Spleen (tissue), 11 donors: Measurements from ENCODE around the gene KRTAP13-3. TPM values are rescaled to one million over a fixed set of nuclear protein-coding genes. Genes with fewer than 3 reads are reported as not detected.

ENCODE experiments used
- DNase-seq: peaks from one replicate; pipeline ENCODE4 v3.0.0-alpha.2; 2020
- H3K27ac ChIP-seq, 8 donors: fragments of 200-600 bp; sonication (generic) in 7 of 8; 1 replicate in 4 of 8; 2 replicates in 4 of 8; pipeline versions ENCODE4 v1.5.0 to v1.8.0; 2016 to 2021; ENCODE audit warnings: inconsistent platforms in 4 of 8, mild to moderate bottlenecking in 4 of 8, moderate library complexity in 1 of 8
- H3K27me3 ChIP-seq, 7 donors: fragments of 200-600 bp; sonication (generic) in 6 of 7; replicated peaks in 1 of 7; 1 replicate in 4 of 7; 2 replicates in 3 of 7; pipeline versions ENCODE4 v1.5.0 to v1.8.0; 2016 to 2021; ENCODE audit warnings: inconsistent platforms in 3 of 7, mild to moderate bottlenecking in 1 of 7
- H3K36me3 ChIP-seq, 6 donors: fragments of 200-600 bp; sonication (generic) in 5 of 6; 1 replicate in 4 of 6; 2 replicates in 2 of 6; pipeline versions ENCODE4 v1.5.0 to v1.8.0; 2016 to 2021; ENCODE audit warnings: inconsistent platforms in 2 of 6
- H3K4me1 ChIP-seq, 6 donors: fragments of 200-600 bp; sonication (generic) in 5 of 6; 1 replicate in 3 of 6; 2 replicates in 3 of 6; pipeline versions ENCODE4 v1.5.0 to v1.8.0; 2016 to 2021; ENCODE audit warnings: inconsistent platforms in 3 of 6
- H3K4me3 ChIP-seq, 8 donors: fragments of 200-600 bp; sonication (generic) in 7 of 8; 1 replicate in 4 of 8; 2 replicates in 4 of 8; pipeline versions ENCODE4 v1.5.0 to v1.8.0; 2016 to 2021; ENCODE audit warnings: inconsistent platforms in 4 of 8, mild to moderate bottlenecking in 4 of 8, moderate library complexity in 2 of 8
- H3K9me3 ChIP-seq, 8 donors: fragments of 200-600 bp; sonication (generic) in 7 of 8; 1 replicate in 4 of 8; 2 replicates in 4 of 8; pipeline versions ENCODE4 v1.5.0 to v1.8.0; 2016 to 2021; ENCODE audit warnings: inconsistent platforms in 4 of 8
- POLR2A ChIP-seq, 3 donors: fragments of 450-650 bp; IDR thresholded peaks; one replicate each; pipeline ENCODE4 v1.5.1; 2017; ENCODE audit warnings: antibody characterized with exemption in 3 of 3, mild to moderate bottlenecking in 1 of 3
- POLR2AphosphoS5 ChIP-seq, 3 donors: sonication (generic); formaldehyde crosslinking; IDR thresholded peaks; one replicate each; pipeline ENCODE4 v1.5.1; 2017; ENCODE audit warnings: antibody characterized with exemption in 3 of 3
- WGBS, 5 donors: extraction: QIAGEN DNeasy Blood & Tissue Kit in 3 of 5; methylation state at CpG; one replicate each; pipeline versions ENCODE4 v1.1.5 to v1.1.7; 2013 to 2018; 5-methylcytosine and 5-hydroxymethylcytosine counted together
- intact Hi-C: fragments of 100-400 bp; cut with DNase I; formaldehyde crosslinking; loops from one replicate; pipeline ENCODE4 v1.15.0; 2023; ENCODE audit warnings: low total_unique reads
- polyA plus RNA-seq, 3 donors: library from polyadenylated mRNA; stranded (reverse); fragments of 200-250 nt; gene quantifications; one replicate each; pipeline ENCODE4 v1.2.1, GENCODE V29; 2013
- total RNA-seq, 7 donors: library from RNA; depleted of rRNA in 3 of 7; stranded (reverse); fragments of >200 nt in 3 of 7; fragmentation: NEBNext Ultra II Directional in 4 of 7; extraction: Animal tissue kit (Norgen Biotek cat#: 25700) in 4 of 7; gene quantifications; one replicate each; pipeline versions ENCODE4 v1.1.0 to v1.2.1, GENCODE V29; 2016 to 2021
- TF ChIP-seq, protein P1 (sequence below), 11 experiments: fragments of 200-600 bp in 7 of 11; fragments of 450-650 bp in 4 of 11; sonication (generic) in 4 of 11; IDR thresholded peaks in 8 of 11; conservative IDR thresholded peaks in 3 of 11; 1 replicate in 7 of 11; 2 replicates in 4 of 11; pipeline versions ENCODE4 v1.4.0 to v1.8.0; 2016 to 2021; ENCODE audit warnings: antibody characterized with exemption in 11 of 11, inconsistent platforms in 4 of 11, mild to moderate bottlenecking in 1 of 11
- donor health status: healthy with polysubstance abuse.
- donor health status: DM: no; HTN: no; CAD: no; lungs with moderate emphysema.
- donor health status: DM: no; HTN: no; CAD: no.
- donor health status: Bipolar disorder and iron deficiency.
- donor health status: healthy.
- donor health status: DM: no; HTN: no; CAD: no.
- donor health status: DM: yes; HTN: yes; CAD: no.

KRTAP13-3 gene
- total and polyA plus RNA-seq, 10 donors = not detected

DNA sequence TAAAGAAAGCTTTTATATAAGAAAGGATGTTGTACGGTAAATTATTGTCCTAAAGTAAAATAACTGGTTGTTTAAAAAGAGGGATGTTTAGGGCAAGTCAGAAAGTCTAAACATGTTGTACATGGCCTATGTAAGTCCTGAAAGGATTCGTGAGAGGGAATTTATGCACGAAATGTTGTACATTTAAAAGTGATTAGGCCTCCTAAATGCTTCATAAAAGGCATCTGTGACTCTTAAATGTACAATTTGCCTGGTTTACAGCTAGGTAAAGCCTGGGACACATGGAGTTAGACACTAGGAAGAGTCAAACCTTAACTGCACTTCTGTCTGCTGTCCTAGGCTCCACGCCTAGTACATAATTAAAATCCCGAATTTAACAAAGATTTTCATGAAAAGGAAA, 9.7 kb downstream of the KRTAP13-3 start:
- no peaks in the 10 kb centered on the region for H3K36me3 ChIP-seq
- WGBS, 5 donors = 67 to 84% (median 78%) methylated on average over 5 of the region's 5 CpGs
- H3K27ac ChIP-seq = no peak overlapping the region
- TF ChIP-seq, protein P1, sequence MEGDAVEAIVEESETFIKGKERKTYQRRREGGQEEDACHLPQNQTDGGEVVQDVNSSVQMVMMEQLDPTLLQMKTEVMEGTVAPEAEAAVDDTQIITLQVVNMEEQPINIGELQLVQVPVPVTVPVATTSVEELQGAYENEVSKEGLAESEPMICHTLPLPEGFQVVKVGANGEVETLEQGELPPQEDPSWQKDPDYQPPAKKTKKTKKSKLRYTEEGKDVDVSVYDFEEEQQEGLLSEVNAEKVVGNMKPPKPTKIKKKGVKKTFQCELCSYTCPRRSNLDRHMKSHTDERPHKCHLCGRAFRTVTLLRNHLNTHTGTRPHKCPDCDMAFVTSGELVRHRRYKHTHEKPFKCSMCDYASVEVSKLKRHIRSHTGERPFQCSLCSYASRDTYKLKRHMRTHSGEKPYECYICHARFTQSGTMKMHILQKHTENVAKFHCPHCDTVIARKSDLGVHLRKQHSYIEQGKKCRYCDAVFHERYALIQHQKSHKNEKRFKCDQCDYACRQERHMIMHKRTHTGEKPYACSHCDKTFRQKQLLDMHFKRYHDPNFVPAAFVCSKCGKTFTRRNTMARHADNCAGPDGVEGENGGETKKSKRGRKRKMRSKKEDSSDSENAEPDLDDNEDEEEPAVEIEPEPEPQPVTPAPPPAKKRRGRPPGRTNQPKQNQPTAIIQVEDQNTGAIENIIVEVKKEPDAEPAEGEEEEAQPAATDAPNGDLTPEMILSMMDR (IDR thresholded peaks at IDR 0.05 in 8 of 11, conservative IDR thresholded peaks at IDR 0.05 in 3 of 11) = no peak
- TF ChIP-seq POLR2AphosphoS5 (IDR thresholded peaks at IDR 0.05) (no peak), POLR2A (IDR thresholded peaks at IDR 0.05) (no peak)
- no peaks in the 10 kb centered on the region for H3K27me3 ChIP-seq
- H3K4me1 ChIP-seq = no peaks in the 10 kb centered on the region
- H3K4me3 ChIP-seq = no peak overlapping the region
- intact Hi-C loops = no loop called here
- no peak for DNase-seq
- H3K9me3 ChIP-seq = peaks cover 0 to 18% (median 2%) of the 10 kb centered on the region in 8 donors

GRCh38 chr21:30408782-30409494, 16.8 kb downstream of the KRTAP13-3 start:
- H3K4me3 ChIP-seq = no peak overlapping the region
- H3K36me3 ChIP-seq = no peaks in the 10 kb centered on the region
- intact Hi-C loops = no loop called here
- H3K27me3 ChIP-seq = no peaks in the 10 kb centered on the region
- WGBS, 5 donors = 31 to 38% (median 36%) methylated on average over 12 to 14 of the region's 14 CpGs
- no peak overlapping the region for H3K27ac ChIP-seq
- no peak for TF ChIP-seq POLR2A (IDR thresholded peaks at IDR 0.05)
- no peaks in the 10 kb centered on the region for H3K4me1 ChIP-seq
- DNase-seq = no peak
- H3K9me3 ChIP-seq = peaks cover 0 to 21% (median 12%) of the 10 kb centered on the region in 8 donors

DNA sequence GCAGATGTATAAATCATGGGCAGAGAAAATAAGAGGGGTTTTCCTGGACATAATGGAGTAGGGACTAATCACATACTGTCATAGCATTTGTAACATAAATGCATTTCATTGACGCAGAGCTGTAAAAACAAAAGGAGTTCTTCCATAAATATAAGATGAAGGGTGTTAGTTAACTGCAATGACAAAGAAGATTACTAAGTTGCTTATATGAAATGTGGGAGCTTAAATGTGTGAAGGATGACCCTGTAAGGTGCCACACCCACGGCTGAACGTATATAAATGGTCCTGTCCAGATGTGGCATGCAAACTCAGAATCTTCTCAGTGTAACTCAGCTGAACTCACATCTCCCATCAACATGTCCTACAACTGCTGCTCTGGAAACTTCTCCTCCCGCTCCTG, 30.0 kb downstream of the KRTAP13-3 start, which contains the start of gene KRTAP13-1:
TSS of gene KRTAP13-1 (plus strand) at position 301 of the 400 bp plus-strand sequence. CDS start at position 357, 56 bp downstream.
- no peak for DNase-seq
- Histone ChIP-seq H3K36me3 (no peaks in the 10 kb centered on the region), H3K27ac (no peak within 1 kb of the TSS), H3K9me3 (peaks cover 0 to 7% (median 4%) of the 10 kb centered on the region in 8 donors), H3K4me1 (no peaks in the 10 kb centered on the region), H3K27me3 (no peaks in the 10 kb centered on the region), H3K4me3 (no peak within 1 kb of the TSS)
- intact Hi-C loops = no loop called here
- 72 to 83% (median 79%) methylated on average over 4 of the region's 4 CpGs for WGBS, 5 donors
- TF ChIP-seq, protein P1 (IDR thresholded peaks at IDR 0.05 in 8 of 11, conservative IDR thresholded peaks at IDR 0.05 in 3 of 11) = no peak
- TF ChIP-seq POLR2A (IDR thresholded peaks at IDR 0.05) (no peak), POLR2AphosphoS5 (IDR thresholded peaks at IDR 0.05) (no peak)

GRCh38 chr21:30391492-30392025, 34.2 kb downstream of the KRTAP13-3 start:
- no peak for DNase-seq
- 57 to 74% (median 66%) methylated on average over 2 of the region's 2 CpGs for WGBS, 5 donors
- no peaks in the 10 kb centered on the region for H3K4me1 ChIP-seq
- no peak overlapping the region for H3K27ac ChIP-seq
- TF ChIP-seq POLR2AphosphoS5 (IDR thresholded peaks at IDR 0.05) = no peak
- no peak for TF ChIP-seq POLR2A (IDR thresholded peaks at IDR 0.05)
- TF ChIP-seq, protein P1 (IDR thresholded peaks at IDR 0.05 in 8 of 11, conservative IDR thresholded peaks at IDR 0.05 in 3 of 11) = no peak
- peaks cover 0 to 22% (median 11%) of the 10 kb centered on the region in 8 donors for H3K9me3 ChIP-seq
- H3K27me3 ChIP-seq = no peaks in the 10 kb centered on the region
- H3K4me3 ChIP-seq = no peak overlapping the region
- intact Hi-C loops = no loop called here
- no peaks in the 10 kb centered on the region for H3K36me3 ChIP-seq
